ENCODE results near the gene SCFD1.
"Not testable (repeated sequence)": the region's sequence is repeated elsewhere in the genome, so short reads cannot be mapped to it uniquely, and the experiment has no call there.

Gene SCFD1

DNA sequence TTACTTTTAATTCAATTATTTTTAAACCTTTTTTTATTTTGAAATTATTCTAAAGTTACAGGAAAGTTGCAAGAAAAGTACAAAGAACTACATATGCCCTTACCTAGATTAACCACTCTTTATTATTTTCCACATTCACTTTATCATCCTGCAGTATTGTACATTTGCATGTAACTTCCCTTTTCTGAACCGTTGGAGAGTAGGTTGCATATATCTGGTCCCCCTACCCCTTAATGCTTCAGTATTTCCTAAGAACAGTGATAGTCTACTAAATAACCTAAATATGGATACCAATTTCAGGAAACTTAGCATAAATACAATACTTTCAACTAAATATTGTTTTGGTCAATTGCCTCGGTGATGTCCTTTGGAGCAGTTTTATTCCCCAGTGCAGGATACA is 48.2 kb upstream of the SCFD1 start:
- H3K9ac ChIP-seq (ENCODE audit: low read depth, low read length), result no peak overlapping the region
- peaks cover 5% of the 10 kb centered on the region; the same call in 1 of the 2 replicates for H3K4me1 ChIP-seq (ENCODE audit: insufficient read depth, low read length)
- DNase-seq (no peak), ATAC-seq (ENCODE audit: insufficient read depth, low read depth) (no peak)
- no peak overlapping the region for H3K27ac ChIP-seq (ENCODE audit: low read length)
- H3K27me3 ChIP-seq (ENCODE audit: insufficient read depth, low read length, poor library complexity), result no peaks in the 10 kb centered on the region
- H3K4me2 ChIP-seq (ENCODE audit: insufficient read depth, low read length), result no peak overlapping the region
- no peak overlapping the region for H3K4me3 ChIP-seq (ENCODE audit: low read depth in 1 of 2, low read length in 2 of 2)
- TF ChIP-seq, protein P1, sequence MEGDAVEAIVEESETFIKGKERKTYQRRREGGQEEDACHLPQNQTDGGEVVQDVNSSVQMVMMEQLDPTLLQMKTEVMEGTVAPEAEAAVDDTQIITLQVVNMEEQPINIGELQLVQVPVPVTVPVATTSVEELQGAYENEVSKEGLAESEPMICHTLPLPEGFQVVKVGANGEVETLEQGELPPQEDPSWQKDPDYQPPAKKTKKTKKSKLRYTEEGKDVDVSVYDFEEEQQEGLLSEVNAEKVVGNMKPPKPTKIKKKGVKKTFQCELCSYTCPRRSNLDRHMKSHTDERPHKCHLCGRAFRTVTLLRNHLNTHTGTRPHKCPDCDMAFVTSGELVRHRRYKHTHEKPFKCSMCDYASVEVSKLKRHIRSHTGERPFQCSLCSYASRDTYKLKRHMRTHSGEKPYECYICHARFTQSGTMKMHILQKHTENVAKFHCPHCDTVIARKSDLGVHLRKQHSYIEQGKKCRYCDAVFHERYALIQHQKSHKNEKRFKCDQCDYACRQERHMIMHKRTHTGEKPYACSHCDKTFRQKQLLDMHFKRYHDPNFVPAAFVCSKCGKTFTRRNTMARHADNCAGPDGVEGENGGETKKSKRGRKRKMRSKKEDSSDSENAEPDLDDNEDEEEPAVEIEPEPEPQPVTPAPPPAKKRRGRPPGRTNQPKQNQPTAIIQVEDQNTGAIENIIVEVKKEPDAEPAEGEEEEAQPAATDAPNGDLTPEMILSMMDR (IDR thresholded peaks at IDR 0.05; ENCODE audit: borderline replicate concordance, extremely low read depth, low read length, poor library complexity, severe bottlenecking), result no peak
- no peak for TF ChIP-seq EZH2 (IDR thresholded peaks at IDR 0.05; ENCODE audit: borderline replicate concordance, low read depth, low read length, severe bottlenecking)
- peaks cover 82% of the 10 kb centered on the region for H4K20me1 ChIP-seq (ENCODE audit: insufficient read depth, low read length)
- no peaks in the 10 kb centered on the region for H3K9me3 ChIP-seq (ENCODE audit: insufficient read depth, low read length, severe bottlenecking)
- no peak overlapping the region for H2AFZ ChIP-seq (ENCODE audit: low read depth, low read length)
- peaks cover 100% of the 10 kb centered on the region for H3K79me2 ChIP-seq (ENCODE audit: insufficient read depth, low read length)
- peaks cover 7% of the 10 kb centered on the region for H3K36me3 ChIP-seq (ENCODE audit: insufficient read depth, low read length)

DNA sequence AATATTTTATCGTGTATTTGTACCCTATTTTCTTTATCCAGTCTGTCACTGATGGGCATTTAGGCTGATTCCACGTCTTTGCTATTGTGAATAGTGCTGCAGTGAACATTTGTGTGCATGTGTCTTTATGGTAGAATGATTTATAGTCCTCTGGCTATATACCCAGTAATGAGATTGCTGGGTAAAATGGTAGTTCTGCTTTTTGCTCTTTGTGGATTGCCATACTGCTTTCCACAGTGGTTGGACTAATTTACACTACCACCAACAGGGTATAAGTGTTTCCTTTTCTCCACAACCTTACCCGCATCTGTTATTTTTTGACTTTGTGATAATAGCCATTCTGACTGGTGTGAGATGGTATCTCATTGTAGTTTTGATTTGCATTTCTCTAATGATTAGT is 47.3 kb upstream of the SCFD1 start:
- H3K4me3 ChIP-seq (ENCODE audit: low read depth in 1 of 2, low read length in 2 of 2); H2AFZ ChIP-seq (ENCODE audit: low read depth, low read length); DNase-seq; H3K27me3 ChIP-seq (ENCODE audit: insufficient read depth, low read length, poor library complexity); H3K9me3 ChIP-seq (ENCODE audit: insufficient read depth, low read length, severe bottlenecking); H3K9ac ChIP-seq (ENCODE audit: low read depth, low read length); H3K36me3 ChIP-seq (ENCODE audit: insufficient read depth, low read length); H3K4me2 ChIP-seq (ENCODE audit: insufficient read depth, low read length); H3K27ac ChIP-seq (ENCODE audit: low read length); H3K4me1 ChIP-seq (ENCODE audit: insufficient read depth, low read length); ATAC-seq (ENCODE audit: insufficient read depth, low read depth): not testable (repeated sequence)
- Histone ChIP-seq H4K20me1 (ENCODE audit: insufficient read depth, low read length) (peaks cover 78% of the 10 kb centered on the region), H3K79me2 (ENCODE audit: insufficient read depth, low read length) (peaks cover 100% of the 10 kb centered on the region)

DNA sequence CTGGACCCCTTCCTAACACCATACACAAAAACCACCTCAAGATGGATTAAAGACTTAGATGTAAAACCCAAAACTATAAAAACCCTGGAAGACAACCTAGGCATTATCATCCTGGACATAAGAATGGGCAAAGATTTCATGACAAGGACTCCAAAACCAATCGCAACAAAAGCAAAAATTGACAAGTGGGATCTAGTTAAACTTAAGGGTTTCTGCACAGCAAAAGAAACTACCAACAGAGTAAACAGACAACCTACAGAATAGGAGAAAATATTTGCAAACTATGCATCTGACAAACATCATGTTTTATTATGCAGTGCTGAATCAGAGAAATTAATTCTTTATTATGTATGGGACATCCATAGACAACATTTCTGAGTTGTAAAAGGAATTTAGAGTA is 45.8 kb upstream of the SCFD1 start:
- not testable (repeated sequence) for ATAC-seq (ENCODE audit: insufficient read depth, low read depth); H2AFZ ChIP-seq (ENCODE audit: low read depth, low read length); H3K4me1 ChIP-seq (ENCODE audit: insufficient read depth, low read length); H3K9me3 ChIP-seq (ENCODE audit: insufficient read depth, low read length, severe bottlenecking); H3K4me2 ChIP-seq (ENCODE audit: insufficient read depth, low read length); H3K36me3 ChIP-seq (ENCODE audit: insufficient read depth, low read length); H3K27ac ChIP-seq (ENCODE audit: low read length); H3K27me3 ChIP-seq (ENCODE audit: insufficient read depth, low read length, poor library complexity); H3K9ac ChIP-seq (ENCODE audit: low read depth, low read length); DNase-seq; H3K4me3 ChIP-seq (ENCODE audit: low read depth in 1 of 2, low read length in 2 of 2)
- peaks cover 69% of the 10 kb centered on the region for H4K20me1 ChIP-seq (ENCODE audit: insufficient read depth, low read length)
- peaks cover 100% of the 10 kb centered on the region for H3K79me2 ChIP-seq (ENCODE audit: insufficient read depth, low read length)

DNA sequence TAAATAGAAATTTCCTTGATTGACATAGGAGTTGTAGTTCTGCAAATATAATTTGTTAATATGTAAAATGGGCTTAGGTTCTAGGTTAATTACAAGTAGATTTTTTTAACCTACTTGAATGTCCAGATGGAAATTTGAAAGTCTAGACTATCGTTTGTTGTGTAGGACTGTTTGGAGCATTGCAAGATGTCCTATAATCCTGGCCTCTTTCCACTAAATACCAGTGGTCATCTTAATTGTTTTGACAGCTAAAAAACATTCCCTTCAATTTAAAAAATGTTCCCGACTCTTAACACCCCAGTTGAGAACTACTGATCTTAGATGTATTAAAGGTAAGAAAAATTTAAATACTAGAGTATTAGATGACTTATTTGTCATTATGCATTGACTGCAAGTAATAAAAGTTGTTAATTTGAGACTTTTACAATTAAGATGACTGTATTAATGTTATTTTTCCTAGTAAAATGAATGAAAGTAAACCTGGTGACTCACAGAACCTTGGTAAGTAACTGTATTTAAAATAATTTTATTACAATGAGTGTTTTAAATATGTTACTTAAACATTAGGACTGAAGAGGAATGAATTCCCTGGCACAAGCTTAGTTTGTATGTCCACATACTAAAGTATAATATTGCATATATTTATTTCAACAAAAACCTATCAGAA is 41.4 kb upstream of the SCFD1 start:
- Histone ChIP-seq H3K36me3 (ENCODE audit: insufficient read depth, low read length) (peaks cover 34% of the 10 kb centered on the region), H3K4me2 (ENCODE audit: insufficient read depth, low read length) (no peak overlapping the region), H3K4me3 (ENCODE audit: low read depth in 1 of 2, low read length in 2 of 2) (no peak overlapping the region), H3K9me3 (ENCODE audit: insufficient read depth, low read length, severe bottlenecking) (peaks cover 9% of the 10 kb centered on the region), H3K27ac (ENCODE audit: low read length) (no peak overlapping the region), H3K79me2 (ENCODE audit: insufficient read depth, low read length) (peaks cover 99% of the 10 kb centered on the region), H3K9ac (ENCODE audit: low read depth, low read length) (no peak overlapping the region), H3K4me1 (ENCODE audit: insufficient read depth, low read length) (no peaks in the 10 kb centered on the region), H2AFZ (ENCODE audit: low read depth, low read length) (no peak overlapping the region), H4K20me1 (ENCODE audit: insufficient read depth, low read length) (peaks cover 30% of the 10 kb centered on the region; the same call in 1 of the 2 replicates), H3K27me3 (ENCODE audit: insufficient read depth, low read length, poor library complexity) (no peaks in the 10 kb centered on the region)
- DNase-seq (no peak), ATAC-seq (ENCODE audit: insufficient read depth, low read depth) (no peak)
- TF ChIP-seq, protein P1 (IDR thresholded peaks at IDR 0.05; ENCODE audit: borderline replicate concordance, extremely low read depth, low read length, poor library complexity, severe bottlenecking), result no peak
- no peak for TF ChIP-seq EZH2 (IDR thresholded peaks at IDR 0.05; ENCODE audit: borderline replicate concordance, low read depth, low read length, severe bottlenecking)

Measured in DND-41 (cell line).